Eye (tissue), 1 donor: ENCODE measurements around the gene ENTPD5.
"Not testable (repeated sequence)": the region's sequence is repeated elsewhere in the genome, so short reads cannot be mapped to it uniquely, and the experiment has no call there.

Experiments
- DNase-seq: peaks from one replicate; pipeline ENCODE4 v3.0.0-alpha.2; 2015

The ENTPD5 gene

DNA sequence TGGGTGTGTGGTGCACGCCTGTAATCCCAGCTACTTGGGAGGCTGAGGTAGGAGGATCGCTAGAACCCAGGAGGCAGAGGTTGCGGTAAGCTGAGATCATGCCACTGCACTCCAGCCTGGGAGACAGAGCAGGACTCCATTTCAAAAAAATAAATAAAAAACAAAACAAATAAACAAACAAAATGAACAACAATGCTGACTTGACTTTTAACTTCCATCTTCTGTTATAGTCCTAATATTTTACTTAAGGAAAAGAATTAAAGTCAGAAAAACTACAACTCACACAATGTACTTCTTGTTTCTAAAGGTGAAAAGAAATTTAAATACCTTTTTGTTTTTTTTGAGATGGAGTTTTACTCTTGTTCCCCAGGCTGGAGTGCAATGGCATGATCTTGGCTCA, 13.4 kb downstream of the ENTPD5 start:
- not testable (repeated sequence) for DNase-seq

DNA sequence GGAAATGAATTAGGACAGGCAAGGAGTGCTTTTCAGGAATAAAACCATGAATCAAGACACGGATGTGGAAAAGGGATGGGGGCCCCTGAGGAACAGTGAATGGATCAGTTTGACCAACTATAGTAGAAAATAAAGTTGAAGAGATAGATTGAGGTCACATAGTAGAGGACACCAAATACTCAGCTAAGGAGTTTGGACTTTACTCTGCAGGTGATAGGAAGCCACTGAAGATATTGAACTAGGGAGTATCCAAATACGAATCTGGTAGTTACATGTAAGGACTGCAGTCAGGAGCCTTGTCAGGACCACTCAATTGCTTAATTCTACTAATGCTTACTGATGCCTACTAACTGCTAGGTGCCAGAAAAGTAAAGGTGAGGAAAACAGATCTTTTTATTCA, 20.4 kb downstream of the ENTPD5 start:
- no peak for DNase-seq

DNA sequence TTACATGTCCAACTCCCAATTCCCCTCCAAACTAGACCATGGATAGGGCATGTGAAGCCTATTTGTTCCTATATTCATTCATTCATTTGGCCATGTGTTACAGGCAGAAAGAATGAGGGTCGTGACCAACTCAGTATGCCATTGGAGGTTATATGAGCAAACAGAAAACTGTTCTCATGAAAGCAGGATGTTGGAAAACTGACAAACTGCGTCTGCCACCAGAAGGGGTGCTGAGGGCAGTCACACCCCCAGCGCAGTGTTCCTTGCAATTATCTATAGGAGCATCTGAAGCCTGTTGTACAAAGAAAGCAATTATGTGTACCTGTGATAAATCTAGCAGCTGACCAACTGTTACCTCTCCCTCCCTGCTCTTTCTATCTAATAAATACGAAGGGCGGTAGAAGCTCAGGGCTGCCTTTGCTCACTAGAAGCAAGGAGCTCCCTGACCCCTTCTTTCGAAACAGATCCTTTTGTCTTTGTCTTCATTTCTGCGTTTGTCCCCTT, 21.1 kb downstream of the ENTPD5 start:
- DNase-seq = no peak

- no peak for DNase-seq
These were observed 21.8 kb downstream of the ENTPD5 start for GRCh38 chr14:73997108-73997943.

DNA sequence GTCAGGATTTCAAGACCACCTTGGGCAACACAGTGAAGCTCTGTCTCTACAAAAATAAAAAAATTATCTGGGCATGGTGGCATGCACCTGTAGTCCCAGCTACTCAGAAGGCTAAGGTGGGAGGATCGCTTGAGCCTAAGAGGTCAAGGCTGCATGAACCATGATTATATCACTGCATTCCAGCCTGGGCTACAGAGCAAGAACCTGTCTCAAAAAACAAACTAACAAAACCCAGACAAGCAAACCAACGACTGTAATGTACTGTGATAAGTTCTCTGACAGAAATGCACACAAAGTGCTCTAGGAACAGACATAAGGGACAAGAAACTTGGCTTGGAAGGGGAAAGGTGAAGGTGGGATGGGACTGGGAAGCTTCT, 22.4 kb downstream of the ENTPD5 start:
- DNase-seq = no peak

DNA sequence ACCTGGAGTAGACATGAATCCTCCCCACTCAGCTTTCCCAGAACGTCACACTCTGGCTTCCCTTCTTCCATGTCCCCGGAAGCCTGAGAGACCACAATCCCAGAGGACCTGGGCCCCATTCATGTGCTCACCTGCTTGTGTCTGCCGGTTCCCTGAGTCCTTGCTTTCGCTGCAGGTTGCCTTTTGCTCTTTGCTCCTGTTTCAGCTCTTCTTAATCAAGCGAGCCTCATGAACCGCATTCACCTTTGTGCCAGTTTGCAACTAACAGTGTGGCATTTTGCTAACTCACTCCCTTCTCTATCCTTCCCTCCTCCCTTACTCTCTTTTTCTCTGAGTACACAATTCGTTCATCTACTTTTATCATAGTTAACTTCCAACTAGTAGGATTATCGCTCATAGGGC, 23.1 kb downstream of the ENTPD5 start:
- DNase-seq = no peak

DNA sequence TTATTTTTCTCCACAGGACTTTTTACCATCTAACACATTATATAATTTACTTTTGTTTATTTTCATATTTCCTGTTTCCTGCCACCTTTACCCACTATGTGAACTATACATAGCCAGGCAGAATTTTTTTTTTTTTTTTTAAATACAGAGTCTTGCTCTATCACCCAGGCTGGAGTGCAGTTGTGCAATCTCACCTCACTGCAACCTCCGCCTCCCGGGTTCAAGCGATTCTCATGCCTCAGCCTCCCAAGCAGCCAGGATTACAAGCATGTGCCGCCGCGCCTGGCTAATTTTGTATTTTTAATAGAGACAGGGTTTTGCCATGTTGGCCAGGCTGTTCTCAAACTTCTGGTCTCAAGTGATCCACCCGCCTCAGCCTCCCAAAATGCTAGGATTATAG, 24.2 kb downstream of the ENTPD5 start:
- DNase-seq = not testable (repeated sequence)

GRCh38 chr14:73991092-73991491, 28.0 kb downstream of the ENTPD5 start:
- no peak for DNase-seq

DNA sequence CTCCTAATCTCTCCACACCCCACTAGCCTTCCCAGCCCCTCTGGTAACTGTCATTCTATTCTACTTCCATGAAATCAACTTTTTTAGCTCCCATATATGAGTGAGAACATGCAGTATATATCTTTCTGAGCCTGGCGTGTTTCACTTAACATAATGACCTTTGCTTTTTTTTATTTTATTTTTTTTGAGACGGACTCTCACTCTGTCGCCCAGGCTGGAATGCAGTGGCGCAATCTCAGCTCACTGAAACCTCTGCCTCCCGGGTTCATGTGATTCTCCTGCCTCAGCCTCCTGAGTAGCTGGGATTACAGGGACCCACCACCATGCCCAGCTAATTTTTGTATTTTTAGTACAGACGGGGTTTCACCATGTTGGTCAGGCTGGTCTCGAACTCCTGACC, 30.4 kb downstream of the ENTPD5 start:
- DNase-seq = not testable (repeated sequence)

DNA sequence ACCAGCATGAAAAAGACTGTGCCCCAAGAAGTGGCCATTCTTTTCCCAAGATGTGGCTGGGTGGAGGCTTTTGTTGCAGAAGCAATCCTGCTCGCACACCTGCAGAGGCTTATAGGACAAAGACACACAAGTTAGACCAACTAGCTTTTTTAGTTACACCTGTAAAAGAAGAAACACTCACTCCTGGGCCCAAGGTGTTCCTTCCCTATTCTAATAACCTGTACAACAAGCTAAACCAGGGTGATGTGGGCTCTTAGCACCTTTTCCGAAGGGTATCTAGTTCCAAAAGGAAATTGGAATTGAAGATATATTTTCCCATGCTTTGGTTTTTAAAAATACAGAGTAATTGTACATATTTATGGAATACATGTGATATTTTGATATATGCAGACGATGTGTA, 31.0 kb downstream of the ENTPD5 start:
- no peak for DNase-seq

GRCh38 chr14:73977896-73978295, 41.2 kb downstream of the ENTPD5 start:
- DNase-seq = no peak

DNA sequence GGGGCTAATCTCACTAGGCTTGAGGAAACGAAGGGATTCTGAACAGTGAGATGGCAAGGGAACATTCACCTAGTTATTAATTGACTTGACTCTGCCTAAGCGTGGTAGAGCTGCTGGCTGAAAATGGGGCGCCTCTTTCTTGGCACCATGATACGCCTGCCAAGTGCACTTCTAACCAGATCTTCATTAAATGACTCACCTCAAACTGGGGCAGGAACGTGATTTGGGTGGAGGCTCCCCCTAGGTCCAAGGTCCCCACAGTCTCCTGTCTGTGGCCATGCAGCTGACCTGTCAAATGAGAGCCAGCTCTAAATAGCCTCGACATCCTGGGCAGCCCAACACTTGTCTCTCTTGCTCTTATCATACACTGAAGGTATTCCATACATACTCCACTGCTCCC, 43.0 kb downstream of the ENTPD5 start:
- DNase-seq = no peak

DNA sequence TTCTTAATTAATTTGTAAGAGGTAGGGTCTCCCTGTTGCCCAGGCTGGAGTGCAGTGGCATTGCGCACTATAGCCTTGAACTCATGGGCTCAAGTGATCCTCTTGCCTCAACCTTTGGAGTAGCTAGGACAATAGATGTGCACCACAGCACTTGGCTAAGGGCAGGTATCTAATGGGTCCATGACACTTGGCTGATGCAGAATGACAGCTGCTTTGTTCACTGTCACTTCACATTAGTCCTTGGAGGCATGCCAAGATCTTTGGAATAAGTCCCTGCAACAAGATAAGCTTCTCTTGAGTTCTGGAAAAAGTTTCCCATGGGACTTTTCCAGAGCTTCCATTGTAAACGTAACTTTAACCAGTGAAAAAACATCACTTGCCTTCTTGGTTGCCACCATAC, 45.6 kb downstream of the ENTPD5 start:
- peak; percentile 45 for DNase-seq

DNA sequence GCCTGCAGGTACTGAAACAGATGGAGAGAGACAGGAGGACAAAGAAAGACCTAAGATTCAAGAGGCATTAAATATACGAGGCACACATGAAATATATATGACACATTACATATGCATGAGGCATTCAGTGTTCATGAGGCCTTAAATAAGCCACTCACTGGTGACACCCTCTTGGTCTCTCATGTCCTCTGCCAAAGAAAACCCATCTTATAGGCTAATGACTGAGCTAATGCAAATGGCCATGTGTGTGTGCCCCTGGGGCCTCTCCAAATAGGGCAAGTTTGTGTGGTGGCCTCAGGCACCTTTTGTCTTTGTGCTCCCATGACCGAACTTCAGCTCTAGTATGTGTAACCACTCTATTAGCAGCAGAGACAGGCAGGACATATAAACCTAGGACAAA, 50.2 kb downstream of the ENTPD5 start:
- peak; percentile 14 for DNase-seq

GRCh38 chr14:73965216-73965615, 53.9 kb downstream of the ENTPD5 start:
- DNase-seq = no peak

GRCh38 chr14:73961192-73961591, 57.9 kb downstream of the ENTPD5 start:
- DNase-seq = no peak

DNA sequence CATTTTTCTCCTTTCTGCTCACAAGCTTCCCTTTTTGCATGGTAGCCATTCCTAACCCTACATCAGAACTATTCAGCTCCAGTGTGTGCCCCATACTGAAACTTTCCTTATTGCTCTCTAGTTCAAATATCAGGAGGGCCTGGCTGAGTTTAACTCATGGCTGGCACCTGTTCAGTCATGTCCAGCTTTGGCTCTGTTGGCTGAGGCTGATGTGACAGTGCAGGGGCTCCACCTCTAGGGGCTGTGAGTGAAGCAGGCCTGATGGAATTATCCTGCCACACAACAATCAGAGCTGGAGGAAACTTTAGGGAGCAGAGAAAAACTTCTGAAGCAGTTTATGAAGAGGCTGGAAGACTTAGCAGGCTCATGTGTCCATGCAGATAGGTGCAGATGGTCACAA, 60.5 kb downstream of the ENTPD5 start:
- DNase-seq = no peak

GRCh38 chr14:73955674-73956073, 63.4 kb downstream of the ENTPD5 start:
- no peak for DNase-seq

DNA sequence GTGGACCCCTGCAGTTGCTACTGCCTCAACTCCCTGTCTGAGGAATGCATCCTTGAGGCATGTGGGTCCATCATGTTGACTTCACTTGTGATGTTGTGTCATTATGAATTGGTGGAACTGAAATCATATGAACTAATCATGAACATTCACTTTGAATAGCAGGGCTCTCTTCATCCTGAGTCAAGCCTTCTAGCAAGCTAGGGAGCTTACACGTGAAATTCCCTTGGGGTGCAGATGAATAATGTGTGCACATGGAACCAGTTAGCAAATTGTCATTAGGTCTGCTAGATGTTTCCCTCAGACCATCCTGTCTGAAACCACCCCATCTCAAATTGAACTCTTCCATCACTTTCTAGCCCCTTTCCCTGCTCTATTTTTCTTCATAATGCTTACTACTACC, 65.4 kb downstream of the ENTPD5 start:
- DNase-seq = no peak

DNA sequence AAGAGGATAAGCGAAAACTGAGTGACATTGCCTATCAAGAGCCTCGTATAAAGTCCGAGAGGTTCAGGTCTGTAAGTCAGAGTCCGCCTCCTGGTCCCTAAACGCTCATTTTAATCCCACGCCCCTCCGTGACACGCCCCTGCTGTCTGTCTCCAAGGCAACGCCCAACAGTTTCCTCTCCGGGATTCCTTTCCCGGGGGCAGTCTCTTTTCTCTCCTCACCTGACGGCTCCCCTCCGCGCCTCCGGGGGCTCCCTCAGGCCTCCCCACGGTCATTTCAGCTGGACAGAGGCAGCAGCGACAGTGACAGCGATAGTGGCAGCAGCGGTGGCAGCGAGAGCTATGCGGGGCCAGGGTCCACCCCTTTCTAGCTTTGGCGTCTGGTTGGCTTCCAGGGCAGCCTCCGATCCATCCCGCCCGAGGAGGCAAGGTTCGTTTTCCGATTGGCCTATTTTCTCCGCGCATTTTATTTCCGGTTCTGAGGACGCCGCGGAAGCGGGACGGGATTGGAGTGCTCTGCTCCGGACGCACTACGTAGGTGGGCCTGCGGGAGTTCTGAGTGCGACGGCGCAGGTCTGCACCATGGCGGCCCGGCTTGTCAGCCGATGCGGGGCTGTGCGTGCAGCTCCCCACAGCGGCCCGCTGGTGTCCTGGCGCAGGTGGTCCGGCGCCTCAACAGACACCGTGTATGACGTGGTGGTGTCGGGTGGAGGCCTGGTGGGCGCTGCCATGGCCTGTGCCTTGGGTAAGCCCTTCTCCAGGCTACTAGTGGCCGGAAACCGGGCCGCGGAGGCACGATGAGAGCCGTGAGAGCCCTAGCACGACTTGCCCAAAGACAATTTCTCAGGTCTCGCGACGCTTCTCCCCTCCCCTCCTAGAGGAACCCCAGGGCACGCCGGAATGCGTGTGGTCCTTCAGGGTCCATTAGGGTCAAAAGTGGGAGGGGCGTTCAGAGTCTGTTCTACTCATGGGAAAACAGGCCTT, 69.0 kb downstream of the ENTPD5 start, which contains the start of the genes COQ6 and FAM161B:
TSS of gene COQ6 (plus strand) at position 551 of the 983 bp plus-strand sequence. CDS start at position 582, 31 bp downstream.
TSS of gene FAM161B (minus strand) at position 343 of the 983 bp plus-strand sequence. CDS start at position 275, 68 bp downstream.
- peak; percentile 99 for DNase-seq

- DNase-seq = no peak
These were observed 73.9 kb downstream of the ENTPD5 start for GRCh38 chr14:73945159-73945670.

DNA sequence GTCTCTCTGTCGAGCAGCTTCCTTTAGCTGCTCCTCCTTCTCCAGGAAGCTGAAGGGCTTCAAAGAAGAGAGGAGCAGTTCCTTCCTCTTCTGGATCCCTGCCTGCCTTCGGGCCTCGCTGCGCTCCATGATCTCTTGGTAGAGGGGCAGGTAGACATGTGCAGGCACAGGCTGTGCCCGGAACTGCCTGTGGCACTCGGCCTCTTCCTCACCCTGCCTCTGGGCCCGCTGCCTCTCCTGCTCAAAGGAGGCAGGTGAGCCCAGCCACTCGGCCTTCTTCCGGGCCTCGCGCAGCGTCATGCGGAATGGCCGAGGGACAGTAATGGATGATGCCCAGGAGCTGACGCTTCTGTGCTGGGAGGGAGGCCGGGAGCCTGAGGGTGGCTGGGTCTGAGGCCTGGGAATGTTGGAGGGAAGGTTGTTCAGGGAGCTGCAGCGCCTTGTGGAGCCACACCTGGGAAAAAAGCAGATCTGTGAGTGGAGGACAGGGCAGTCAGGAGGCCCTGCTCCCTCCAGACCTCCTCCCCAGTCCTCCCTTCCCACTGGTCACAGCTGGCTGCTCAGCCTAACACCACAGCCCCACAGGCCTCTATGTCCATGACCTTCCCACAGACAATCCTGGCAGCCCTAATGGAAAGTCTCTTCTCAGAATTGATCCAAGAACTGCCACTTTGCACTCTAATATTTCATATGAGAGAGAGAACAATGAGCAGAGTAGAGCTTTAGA, 74.5 kb downstream of the ENTPD5 start:
- DNase-seq = no peak
